Measurements from ENCODE around the gene CTTNBP2NL. TPM values are rescaled to one million over a fixed set of nuclear protein-coding genes. Genes with fewer than 3 reads are reported as not detected.

The CTTNBP2NL gene
- polyA plus RNA-seq, 3 donors: 1.6 to 4.9 (median 3.0) TPM

GRCh38 chr1:112358798-112359408, 37.1 kb upstream of the CTTNBP2NL start:
- Histone ChIP-seq H3K9ac (ENCODE audit: insufficient read depth, low read length, poor library complexity, severe bottlenecking) (no peak overlapping the region), H2AFZ (ENCODE audit: insufficient read depth, low read depth, low read length, poor library complexity, severe bottlenecking) (no peak overlapping the region), H3K4me3 (replicated peaks in 1 of 3; ENCODE audit: low read depth in 2 of 3, low read length in 3 of 3) (no peak overlapping the region), H3K4me2 (replicated peaks; ENCODE audit: extremely low read depth, low read length, poor library complexity, severe bottlenecking) (no peak overlapping the region), H3K36me3 (replicated peaks in 1 of 2; ENCODE audit: control insufficient read depth in 1 of 2, insufficient read depth in 2 of 2, low read length in 2 of 2) (no peaks in the 10 kb centered on the region), H3K27me3 (ENCODE audit: control insufficient read depth in 2 of 2, insufficient read depth in 2 of 2, low read length in 2 of 2) (peaks cover 0 to 3% of the 10 kb centered on the region in 2 donors), H3K79me2 (ENCODE audit: insufficient read depth, low read length) (no peaks in the 10 kb centered on the region), H3K27ac (ENCODE audit: low read depth in 1 of 2, low read length in 2 of 2) (no peak overlapping the region), H4K20me1 (ENCODE audit: insufficient read depth, low read length) (no peaks in the 10 kb centered on the region), H3K9me3 (replicated peaks in 1 of 2; ENCODE audit: control insufficient read depth in 1 of 2, insufficient read depth in 1 of 2, low read length in 2 of 2) (no peaks in the 10 kb centered on the region), H3K4me1 (ENCODE audit: control insufficient read depth in 1 of 2, insufficient read depth in 2 of 2, low read length in 2 of 2) (no peaks in the 10 kb centered on the region)
- intact Hi-C loops (cut with micrococcal nuclease): no loop called here
- H3K9me3 Mint-ChIP-seq: no peaks in the 10 kb centered on the region
- WGBS (ENCODE audit: insufficient coverage): 88% methylated on average over 2 of the region's 7 CpGs
- DNase-seq: peak; percentile 3 to 17 (median 6)
- H3K27me3 Mint-ChIP-seq (ENCODE audit: low read depth in 3 of 3): peaks cover 7 to 13% (median 11%) of the 10 kb centered on the region in 3 donors
- peak; percentile 69 for TF ChIP-seq CTCF (IDR thresholded peaks at IDR 0.05)
- H3K4me3 Mint-ChIP-seq: no peak overlapping the region
- no peak overlapping the region for H3K27ac Mint-ChIP-seq
- H3K4me1 Mint-ChIP-seq: peaks cover 3% of the 10 kb centered on the region
- no peaks in the 10 kb centered on the region for H3K36me3 Mint-ChIP-seq

GRCh38 chr1:112359961-112360767, 35.9 kb upstream of the CTTNBP2NL start:
- H3K79me2 ChIP-seq (ENCODE audit: insufficient read depth, low read length): no peaks in the 10 kb centered on the region
- H4K20me1 ChIP-seq (ENCODE audit: insufficient read depth, low read length): no peaks in the 10 kb centered on the region
- H3K27me3 ChIP-seq (ENCODE audit: control insufficient read depth in 2 of 2, insufficient read depth in 2 of 2, low read length in 2 of 2): peaks cover 3% of the 10 kb centered on the region in 2 donors
- no peak overlapping the region for H3K27ac ChIP-seq (ENCODE audit: low read depth in 1 of 2, low read length in 2 of 2)
- H3K4me3 ChIP-seq (replicated peaks in 1 of 3; ENCODE audit: low read depth in 2 of 3, low read length in 3 of 3): no peak overlapping the region
- H3K9ac ChIP-seq (ENCODE audit: insufficient read depth, low read length, poor library complexity, severe bottlenecking): no peak overlapping the region
- intact Hi-C loops (cut with micrococcal nuclease): no loop called here
- no peak overlapping the region for H3K27ac Mint-ChIP-seq
- no peak for TF ChIP-seq CTCF (IDR thresholded peaks at IDR 0.05)
- H2AFZ ChIP-seq (ENCODE audit: insufficient read depth, low read depth, low read length, poor library complexity, severe bottlenecking): peak overlapping the region; percentile 41
- no peaks in the 10 kb centered on the region for H3K36me3 Mint-ChIP-seq
- H3K4me1 ChIP-seq (ENCODE audit: control insufficient read depth in 1 of 2, insufficient read depth in 2 of 2, low read length in 2 of 2): no peaks in the 10 kb centered on the region
- 66% methylated on average over 7 of the region's 11 CpGs for WGBS (ENCODE audit: insufficient coverage)
- no peaks in the 10 kb centered on the region for H3K9me3 ChIP-seq (replicated peaks in 1 of 2; ENCODE audit: control insufficient read depth in 1 of 2, insufficient read depth in 1 of 2, low read length in 2 of 2)
- H3K9me3 Mint-ChIP-seq: no peaks in the 10 kb centered on the region
- H3K4me2 ChIP-seq (replicated peaks; ENCODE audit: extremely low read depth, low read length, poor library complexity, severe bottlenecking): no peak overlapping the region
- H3K4me1 Mint-ChIP-seq: peaks cover 3% of the 10 kb centered on the region
- DNase-seq: no peak
- peaks cover 7 to 12% (median 12%) of the 10 kb centered on the region in 3 donors for H3K27me3 Mint-ChIP-seq (ENCODE audit: low read depth in 3 of 3)
- H3K36me3 ChIP-seq (replicated peaks in 1 of 2; ENCODE audit: control insufficient read depth in 1 of 2, insufficient read depth in 2 of 2, low read length in 2 of 2): no peaks in the 10 kb centered on the region
- H3K4me3 Mint-ChIP-seq: no peak overlapping the region
